CD4-positive, alpha-beta T cell (primary cell): Measurements from ENCODE around the gene PRPSAP2. TPM values are rescaled to one million over a fixed set of nuclear protein-coding genes. Genes with fewer than 3 reads are reported as not detected.

Experiments
- ATAC-seq: fragments of 200-7000 bp; cut with Tn5 transposase; one replicate; pipeline ENCODE4 v1.10.0; 2022; ENCODE audit warnings: mild to moderate bottlenecking; ENCODE audit not compliant: poor library complexity
- CTCF ChIA-PET: fragments of 350-600 bp; sonication (Branson Sonifier 250); formaldehyde crosslinking; loops from one replicate; lab custom pipeline; 2021; ENCODE audit warnings: antibody characterized with exemption, inconsistent platforms; lab: Charles Lee
- POLR2A ChIA-PET: fragments of 350-600 bp; sonication (Branson Sonifier 250); formaldehyde crosslinking; loops from one replicate; lab custom pipeline; 2021; ENCODE audit warnings: antibody characterized with exemption, inconsistent platforms; lab: Charles Lee
- DNase-seq, 14 experiments: peaks; one replicate each; pipeline ENCODE4 v3.0.0-alpha.2; 2013 to 2020; ENCODE audit warnings: mixed read lengths in 2 of 14
- H3K27ac ChIP-seq, 2 donors: one replicate each; pipeline versions ENCODE4 v1.5.1 to v1.7.0; 2013; ENCODE audit warnings: low read length in 2 of 2, low read depth in 1 of 2, mild to moderate bottlenecking in 1 of 2
- H3K27me3 ChIP-seq, 2 experiments: 1 replicate in 1 of 2; 2 replicates in 1 of 2; pipeline versions ENCODE4 v1.6.1 to v1.7.0; 2013; ENCODE audit warnings: low read length in 2 of 2, control low read depth in 1 of 2, mild to moderate bottlenecking in 1 of 2, moderate library complexity in 1 of 2; ENCODE audit not compliant: insufficient read depth in 2 of 2, control insufficient read depth in 1 of 2
- H3K36me3 ChIP-seq: one replicate; pipeline ENCODE4 v1.6.1; 2013; ENCODE audit warnings: low read length, control low read depth; ENCODE audit not compliant: insufficient read depth
- H3K4me1 ChIP-seq: one replicate; pipeline ENCODE4 v1.6.1; 2013; ENCODE audit warnings: low read length, control low read depth; ENCODE audit not compliant: insufficient read depth
- H3K4me3 ChIP-seq: one replicate; pipeline ENCODE4 v1.5.1; 2013; ENCODE audit warnings: mild to moderate bottlenecking, low read length, moderate library complexity
- H3K9me3 ChIP-seq, 2 experiments: 1 replicate in 1 of 2; 2 replicates in 1 of 2; pipeline versions ENCODE4 v1.6.1 to v1.7.0; 2013; ENCODE audit warnings: low read length in 2 of 2, mild to moderate bottlenecking in 2 of 2, control low read depth in 1 of 2, moderate library complexity in 1 of 2; ENCODE audit not compliant: control insufficient read depth in 1 of 2, insufficient read depth in 1 of 2
- H3K27ac Mint-ChIP-seq: one replicate; pipeline ENCODE4 v1.8.0; 2020; ENCODE audit warnings: mixed read lengths
- H3K27me3 Mint-ChIP-seq: one replicate; pipeline ENCODE4 v1.8.0; 2021; ENCODE audit warnings: mixed read lengths
- H3K36me3 Mint-ChIP-seq: one replicate; pipeline ENCODE4 v1.8.0; 2021; ENCODE audit warnings: low read depth, mixed read lengths
- H3K4me1 Mint-ChIP-seq: one replicate; pipeline ENCODE4 v1.8.0; 2021; ENCODE audit warnings: low read depth, mixed read lengths
- H3K4me3 Mint-ChIP-seq: one replicate; pipeline ENCODE4 v1.8.0; 2020; ENCODE audit warnings: mild to moderate bottlenecking, mixed read lengths
- H3K9me3 Mint-ChIP-seq: one replicate; pipeline ENCODE4 v1.8.0; 2020; ENCODE audit warnings: mixed read lengths
- CTCF ChIP-seq: fragments of 200-600 bp; IDR thresholded peaks from one replicate; pipeline ENCODE4 v1.8.0; 2022; ENCODE audit warnings: antibody characterized with exemption, mild to moderate bottlenecking
- intact Hi-C, 2 experiments: fragments of 100-400 bp; cut with DNase I in 1 of 2; cut with micrococcal nuclease in 1 of 2; formaldehyde crosslinking; loops; one replicate each; pipeline versions ENCODE4 v1.15.1 to v1.9.0; 2023 to 2025; cut with DNase I, micrococcal nuclease
- total RNA-seq, 174 experiments: library from RNA in 2 of 174; stranded (reverse) in 2 of 174; gene quantifications; one replicate each; pipeline ENCODE4 v1.2.3 and lab custom pipeline; 2021 to 2026

Gene PRPSAP2
- total RNA-seq, 2 experiments from 2014 or later = 24.9 to 25.5 TPM

DNA sequence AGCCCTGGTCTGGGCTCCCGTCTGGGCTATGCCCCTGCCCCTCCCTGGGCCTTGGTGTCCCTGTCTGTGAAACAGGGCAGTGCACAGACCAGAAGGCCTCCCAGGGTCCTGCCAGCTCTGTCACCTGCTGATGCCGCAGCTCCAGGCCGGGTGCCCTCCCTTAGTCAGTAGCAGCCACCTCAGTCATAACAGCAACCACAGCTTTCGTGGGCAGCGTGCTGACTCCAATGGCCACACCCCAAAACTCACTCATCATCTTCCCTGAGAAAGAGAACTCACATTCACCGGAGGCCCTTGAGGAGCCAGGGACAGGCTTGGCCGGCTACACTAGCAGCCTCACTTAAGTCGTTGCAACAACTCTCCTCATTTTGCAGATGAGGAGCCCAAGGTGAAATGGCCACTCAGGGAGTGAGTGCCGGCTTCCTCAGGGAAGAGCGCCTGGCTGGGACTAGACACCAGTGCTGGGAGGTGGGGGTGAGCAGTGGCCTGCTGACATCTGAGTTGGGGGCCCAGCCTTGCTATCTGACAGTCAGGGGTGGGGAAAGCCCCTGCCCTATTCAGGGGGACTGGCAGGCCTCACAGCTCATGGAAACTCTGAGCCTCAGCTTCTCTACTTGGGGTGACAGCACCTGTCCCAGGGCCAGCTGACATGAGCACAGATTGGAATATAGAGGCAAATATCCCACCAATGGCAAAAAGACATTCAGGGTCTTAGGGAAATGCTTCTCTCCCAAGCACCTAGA is 116.6 kb downstream of the PRPSAP2 start:
- peaks cover 28% of the 10 kb centered on the region for H3K36me3 ChIP-seq
- Mint-ChIP-seq H3K36me3 (peaks cover 23% of the 10 kb centered on the region), H3K9me3 (no peaks in the 10 kb centered on the region), H3K27me3 (no peaks in the 10 kb centered on the region), H3K4me3 (no peak overlapping the region), H3K4me1 (peaks cover 10% of the 10 kb centered on the region), H3K27ac (no peak overlapping the region)
- ATAC-seq = no peak
- no peak for TF ChIP-seq CTCF
- intact Hi-C loops = no loop called here
- H3K27ac ChIP-seq = no peak overlapping the region
- no peaks in the 10 kb centered on the region for H3K9me3 ChIP-seq
- ChIA-PET POLR2A (interaction anchor here (1.0 kb wide), 1 partner anchor 48 kb away, joined by 3 read pairs; no protein-coding TSS in a partner anchor), CTCF (no interaction called here)
- DNase-seq = no peak
- H3K27me3 ChIP-seq = no peaks in the 10 kb centered on the region
- H3K4me3 ChIP-seq = no peak overlapping the region
- H3K4me1 ChIP-seq = peaks cover 6% of the 10 kb centered on the region

- POLR2A ChIA-PET = interaction anchor here (1.0 kb wide), 1 partner anchor 47 kb away, joined by 3 read pairs; no protein-coding TSS in a partner anchor
- H3K36me3 ChIP-seq = peaks cover 29% of the 10 kb centered on the region
- no peak overlapping the region for H3K27ac Mint-ChIP-seq
- no peak for TF ChIP-seq CTCF
- no peak for DNase-seq
- intact Hi-C loops = no loop called here
- H3K27me3 Mint-ChIP-seq = no peaks in the 10 kb centered on the region
- no peaks in the 10 kb centered on the region for H3K9me3 ChIP-seq
- peaks cover 18% of the 10 kb centered on the region for H3K36me3 Mint-ChIP-seq
- no peaks in the 10 kb centered on the region for H3K27me3 ChIP-seq
- H3K27ac ChIP-seq = no peak overlapping the region
- no peak overlapping the region for H3K4me3 Mint-ChIP-seq
- ATAC-seq = no peak
- CTCF ChIA-PET = no interaction called here
- no peaks in the 10 kb centered on the region for H3K4me1 Mint-ChIP-seq
- H3K4me3 ChIP-seq = no peak overlapping the region
- no peaks in the 10 kb centered on the region for H3K4me1 ChIP-seq
- H3K9me3 Mint-ChIP-seq = no peaks in the 10 kb centered on the region
Measured at GRCh38 chr17:18975597-18975996, 117.7 kb downstream of the PRPSAP2 start.

DNA sequence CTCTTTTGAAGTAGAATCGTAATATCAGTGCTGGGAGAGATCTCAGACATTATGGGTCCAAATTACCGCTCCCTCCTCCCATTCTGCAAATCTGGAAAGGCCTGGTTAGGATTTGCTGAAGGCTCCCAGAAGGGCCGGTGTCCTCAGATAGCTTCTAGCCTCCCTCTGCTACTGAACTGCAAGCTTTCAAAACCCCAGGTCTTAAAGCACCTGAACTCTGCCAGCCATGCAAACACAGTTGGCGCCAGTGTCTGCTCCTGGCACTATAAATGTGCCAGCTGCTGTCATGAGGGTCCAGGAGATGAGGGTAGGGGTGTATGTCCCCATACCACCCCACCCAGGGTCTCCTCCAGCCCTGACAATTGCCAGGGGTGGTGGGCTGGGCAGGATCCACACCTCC is 118.3 kb downstream of the PRPSAP2 start:
- CTCF ChIA-PET = no interaction called here
- no peak for ATAC-seq

More for the DNA sequence above, 118.3 kb downstream of the PRPSAP2 start:
- intact Hi-C loops = no loop called here
- Histone ChIP-seq H3K4me3 (no peak overlapping the region), H3K27me3 (no peaks in the 10 kb centered on the region), H3K27ac (no peak overlapping the region), H3K4me1 (no peaks in the 10 kb centered on the region), H3K9me3 (no peaks in the 10 kb centered on the region), H3K36me3 (peaks cover 29% of the 10 kb centered on the region)
- POLR2A ChIA-PET = no interaction called here
- no peak for TF ChIP-seq CTCF
- H3K27ac Mint-ChIP-seq = no peak overlapping the region
- no peaks in the 10 kb centered on the region for H3K27me3 Mint-ChIP-seq
- H3K4me3 Mint-ChIP-seq = no peak overlapping the region
- H3K36me3 Mint-ChIP-seq = peaks cover 17% of the 10 kb centered on the region
- H3K4me1 Mint-ChIP-seq = no peaks in the 10 kb centered on the region
- no peak for DNase-seq
- no peaks in the 10 kb centered on the region for H3K9me3 Mint-ChIP-seq
